Measurements from ENCODE around the gene STK16.

The STK16 gene

DNA sequence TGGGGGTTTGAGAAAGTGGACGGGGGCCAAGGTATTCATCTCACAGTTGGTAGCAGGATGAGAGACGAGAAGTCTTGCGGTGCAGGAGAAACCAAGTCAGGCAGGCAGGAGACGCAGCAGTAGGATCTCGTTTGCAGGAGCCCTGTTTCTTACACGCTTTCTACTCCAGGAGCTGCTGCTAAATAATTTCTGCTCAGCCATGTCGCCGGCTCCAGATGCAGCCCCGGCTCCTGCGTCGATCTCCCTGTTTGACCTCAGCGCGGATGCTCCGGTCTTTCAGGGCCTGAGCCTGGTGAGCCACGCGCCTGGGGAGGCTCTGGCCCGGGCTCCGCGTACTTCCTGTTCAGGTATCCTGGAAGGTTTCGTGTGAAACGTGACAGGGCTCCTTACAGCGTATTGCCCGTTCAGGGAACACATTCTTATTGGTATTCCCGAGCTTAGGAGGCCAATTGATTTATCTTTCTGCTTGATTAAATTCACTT lies 15.2 kb upstream of the STK16 start:
- peak overlapping the region; percentile 87 for H3K4me3 ChIP-seq (ENCODE audit: low read length)
- no peak for DNase-seq (ENCODE audit: low read depth)
- TF ChIP-seq, protein P1, sequence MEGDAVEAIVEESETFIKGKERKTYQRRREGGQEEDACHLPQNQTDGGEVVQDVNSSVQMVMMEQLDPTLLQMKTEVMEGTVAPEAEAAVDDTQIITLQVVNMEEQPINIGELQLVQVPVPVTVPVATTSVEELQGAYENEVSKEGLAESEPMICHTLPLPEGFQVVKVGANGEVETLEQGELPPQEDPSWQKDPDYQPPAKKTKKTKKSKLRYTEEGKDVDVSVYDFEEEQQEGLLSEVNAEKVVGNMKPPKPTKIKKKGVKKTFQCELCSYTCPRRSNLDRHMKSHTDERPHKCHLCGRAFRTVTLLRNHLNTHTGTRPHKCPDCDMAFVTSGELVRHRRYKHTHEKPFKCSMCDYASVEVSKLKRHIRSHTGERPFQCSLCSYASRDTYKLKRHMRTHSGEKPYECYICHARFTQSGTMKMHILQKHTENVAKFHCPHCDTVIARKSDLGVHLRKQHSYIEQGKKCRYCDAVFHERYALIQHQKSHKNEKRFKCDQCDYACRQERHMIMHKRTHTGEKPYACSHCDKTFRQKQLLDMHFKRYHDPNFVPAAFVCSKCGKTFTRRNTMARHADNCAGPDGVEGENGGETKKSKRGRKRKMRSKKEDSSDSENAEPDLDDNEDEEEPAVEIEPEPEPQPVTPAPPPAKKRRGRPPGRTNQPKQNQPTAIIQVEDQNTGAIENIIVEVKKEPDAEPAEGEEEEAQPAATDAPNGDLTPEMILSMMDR (conservative IDR thresholded peaks at IDR 0.05; ENCODE audit: low read depth, low read length), result no peak

DNA sequence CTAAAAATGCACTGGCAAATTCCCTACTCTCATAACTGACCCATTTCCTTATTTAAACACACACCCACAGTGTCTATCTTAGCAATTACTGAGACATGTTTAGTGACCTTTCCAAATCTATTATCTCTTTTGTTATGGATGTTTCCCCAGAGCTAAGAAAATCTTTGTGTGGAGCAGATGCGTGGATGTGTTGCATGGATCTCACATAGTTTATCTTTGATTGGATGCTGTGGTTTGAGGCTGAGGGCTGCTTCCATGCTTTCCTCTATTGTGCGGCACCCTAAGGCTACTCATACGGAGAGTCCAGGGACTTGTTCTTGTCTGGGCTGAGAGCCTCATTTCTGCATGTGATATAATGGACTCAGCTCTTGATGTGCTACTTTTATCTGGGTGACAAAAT lies 10.9 kb upstream of the STK16 start:
- DNase-seq (ENCODE audit: low read depth), result no peak
- TF ChIP-seq, protein P1 (conservative IDR thresholded peaks at IDR 0.05; ENCODE audit: low read depth, low read length), result no peak
- H3K4me3 ChIP-seq (ENCODE audit: low read length), result no peak overlapping the region

DNA sequence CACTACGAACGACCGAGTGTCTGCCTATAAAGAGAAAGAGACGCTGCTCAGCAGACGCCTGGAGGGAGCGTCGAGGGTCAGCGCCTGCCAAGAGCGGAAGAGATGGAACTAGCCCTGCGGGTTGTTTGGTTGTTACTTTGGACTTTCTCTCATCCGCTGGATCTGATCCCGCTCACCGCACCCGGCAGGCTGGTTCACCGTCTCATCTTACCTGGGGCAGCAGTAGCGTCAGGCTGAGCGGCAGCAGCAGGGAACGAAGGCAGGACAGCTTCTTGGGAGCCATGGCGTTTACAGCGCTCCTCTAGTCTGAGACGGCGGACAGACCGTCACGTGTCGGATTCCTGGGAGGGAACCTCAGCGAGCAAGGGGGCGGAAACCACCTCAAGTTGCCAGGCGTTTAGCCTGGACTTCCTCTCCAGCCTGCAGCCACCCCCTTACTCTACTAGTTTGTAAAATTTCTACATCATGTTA lies 2.0 kb upstream of the STK16 start:
- peak overlapping the region; percentile 11 for H3K4me3 ChIP-seq (ENCODE audit: low read length)
- TF ChIP-seq, protein P1 (conservative IDR thresholded peaks at IDR 0.05; ENCODE audit: low read depth, low read length), result no peak
- DNase-seq (ENCODE audit: low read depth), result no peak

DNA sequence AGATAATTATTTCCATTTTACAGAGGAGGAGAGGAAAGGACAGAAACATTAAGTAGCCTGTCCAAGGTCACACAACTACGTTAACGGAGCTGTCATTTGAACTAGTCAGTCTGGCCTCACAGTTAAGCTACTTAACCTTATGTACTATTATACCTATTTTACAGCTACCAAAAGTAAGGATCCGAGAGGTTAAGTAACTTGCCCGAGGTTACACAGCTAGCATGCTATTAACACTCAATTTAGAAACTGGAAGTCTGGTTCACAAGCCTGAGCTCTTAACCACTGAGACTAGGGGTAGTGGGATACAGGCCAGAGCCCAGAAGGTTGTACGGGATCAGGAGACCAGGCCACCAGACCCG lies 511 bp upstream of the STK16 start:
- DNase-seq (ENCODE audit: low read depth), result no peak
- TF ChIP-seq, protein P1 (conservative IDR thresholded peaks at IDR 0.05; ENCODE audit: low read depth, low read length), result no peak
- peak overlapping the region; percentile 92 for H3K4me3 ChIP-seq (ENCODE audit: low read length)

DNA sequence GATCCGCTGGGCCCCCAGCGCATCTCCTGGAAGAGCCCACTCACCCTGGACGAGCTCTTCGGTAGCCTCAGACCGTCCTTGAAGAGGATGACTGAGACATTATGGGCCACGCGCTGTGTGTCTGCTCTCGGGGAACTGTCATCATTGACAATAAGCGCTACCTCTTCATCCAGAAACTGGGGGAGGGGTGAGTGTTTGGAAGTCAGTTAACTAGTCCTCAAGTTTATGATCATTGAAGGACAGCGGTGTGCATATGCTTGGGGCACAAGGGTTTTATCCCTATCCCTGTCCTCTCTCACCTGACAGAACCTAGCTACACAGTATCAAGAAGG lies 586 bp downstream of the STK16 start:
- TF ChIP-seq, protein P1 (conservative IDR thresholded peaks at IDR 0.05; ENCODE audit: low read depth, low read length), result no peak
- no peak for DNase-seq (ENCODE audit: low read depth)
- H3K4me3 ChIP-seq (ENCODE audit: low read length), result peak overlapping the region; percentile 92

DNA sequence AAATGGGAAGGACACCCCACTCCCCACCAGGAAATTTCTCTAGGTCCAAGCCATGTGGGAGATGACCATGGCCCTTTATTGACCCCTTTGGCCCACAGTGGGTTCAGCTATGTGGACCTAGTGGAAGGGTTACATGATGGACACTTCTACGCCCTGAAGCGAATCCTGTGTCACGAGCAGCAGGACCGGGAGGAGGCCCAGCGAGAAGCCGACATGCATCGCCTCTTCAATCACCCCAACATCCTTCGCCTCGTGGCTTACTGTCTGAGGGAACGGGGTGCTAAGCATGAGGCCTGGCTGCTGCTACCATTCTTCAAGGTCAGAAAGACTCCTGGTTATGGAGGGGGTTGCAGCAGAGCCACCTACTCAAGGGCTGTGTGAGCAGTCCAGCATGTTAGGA lies 1.3 kb downstream of the STK16 start:
- no peak for DNase-seq (ENCODE audit: low read depth)
- no peak overlapping the region for H3K4me3 ChIP-seq (ENCODE audit: low read length)
- TF ChIP-seq, protein P1 (conservative IDR thresholded peaks at IDR 0.05; ENCODE audit: low read depth, low read length), result no peak

DNA sequence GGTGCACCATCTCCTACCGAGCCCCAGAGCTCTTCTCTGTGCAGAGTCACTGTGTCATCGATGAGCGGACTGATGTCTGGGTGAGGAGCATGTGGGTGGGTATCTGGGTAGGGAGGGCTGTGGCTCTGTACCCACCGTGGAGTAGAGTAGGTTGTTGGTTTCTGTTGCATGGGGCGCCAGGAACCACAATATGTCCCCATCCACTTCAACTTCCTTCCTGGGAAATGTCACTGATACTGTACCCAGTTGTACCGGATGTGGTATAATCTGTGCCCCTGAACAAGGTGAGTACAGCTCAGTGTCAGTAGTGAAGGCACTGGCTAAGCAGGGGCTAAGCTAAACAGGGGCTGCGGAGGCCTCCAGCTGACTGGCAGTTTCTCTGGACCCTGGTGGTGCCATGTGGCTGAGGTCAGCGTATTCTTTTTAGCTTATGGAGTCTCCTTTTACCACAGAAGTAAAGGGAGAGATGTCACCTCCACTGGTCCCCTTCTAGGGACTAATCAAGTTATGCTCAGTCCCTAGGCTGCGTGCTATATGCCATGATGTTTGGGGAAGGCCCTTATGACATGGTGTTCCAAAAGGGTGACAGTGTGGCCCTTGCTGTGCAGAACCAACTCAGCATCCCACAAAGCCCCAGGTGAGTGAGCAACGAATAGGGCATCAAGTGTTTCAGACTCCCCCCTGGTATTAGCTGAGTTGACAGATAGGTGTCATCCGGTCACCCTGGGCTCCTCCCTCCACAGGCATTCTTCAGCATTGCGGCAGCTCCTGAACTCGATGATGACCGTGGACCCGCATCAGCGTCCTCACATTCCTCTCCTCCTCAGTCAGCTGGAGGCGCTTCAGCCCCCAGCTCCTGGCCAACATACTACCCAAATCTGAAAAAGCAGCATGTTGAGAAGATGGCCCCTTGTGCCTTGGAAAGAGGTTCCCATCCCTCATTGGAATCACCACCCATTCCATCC lies 2.7 kb downstream of the STK16 start:
- TF ChIP-seq, protein P1 (conservative IDR thresholded peaks at IDR 0.05; ENCODE audit: low read depth, low read length), result no peak
- DNase-seq (ENCODE audit: low read depth), result no peak
- no peak overlapping the region for H3K4me3 ChIP-seq (ENCODE audit: low read length)
